Measurements from ENCODE around the gene SLC6A18.

DNA sequence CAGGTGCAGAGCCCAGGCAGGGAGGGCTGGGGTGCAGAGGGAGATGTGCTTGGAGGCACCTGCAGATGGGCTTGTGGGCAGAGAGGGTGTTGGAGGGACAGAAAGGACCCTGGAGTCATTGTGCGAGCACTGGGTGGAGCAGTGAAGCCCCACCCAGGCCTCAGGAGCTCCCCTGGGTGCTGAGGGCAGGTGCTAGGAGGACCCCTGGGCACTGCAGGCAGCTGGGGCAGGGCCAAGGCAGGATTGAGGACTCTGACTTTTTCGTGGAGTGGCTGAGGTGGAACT, 10.3 kb upstream of the SLC6A18 start:
- TF ChIP-seq, protein P1, sequence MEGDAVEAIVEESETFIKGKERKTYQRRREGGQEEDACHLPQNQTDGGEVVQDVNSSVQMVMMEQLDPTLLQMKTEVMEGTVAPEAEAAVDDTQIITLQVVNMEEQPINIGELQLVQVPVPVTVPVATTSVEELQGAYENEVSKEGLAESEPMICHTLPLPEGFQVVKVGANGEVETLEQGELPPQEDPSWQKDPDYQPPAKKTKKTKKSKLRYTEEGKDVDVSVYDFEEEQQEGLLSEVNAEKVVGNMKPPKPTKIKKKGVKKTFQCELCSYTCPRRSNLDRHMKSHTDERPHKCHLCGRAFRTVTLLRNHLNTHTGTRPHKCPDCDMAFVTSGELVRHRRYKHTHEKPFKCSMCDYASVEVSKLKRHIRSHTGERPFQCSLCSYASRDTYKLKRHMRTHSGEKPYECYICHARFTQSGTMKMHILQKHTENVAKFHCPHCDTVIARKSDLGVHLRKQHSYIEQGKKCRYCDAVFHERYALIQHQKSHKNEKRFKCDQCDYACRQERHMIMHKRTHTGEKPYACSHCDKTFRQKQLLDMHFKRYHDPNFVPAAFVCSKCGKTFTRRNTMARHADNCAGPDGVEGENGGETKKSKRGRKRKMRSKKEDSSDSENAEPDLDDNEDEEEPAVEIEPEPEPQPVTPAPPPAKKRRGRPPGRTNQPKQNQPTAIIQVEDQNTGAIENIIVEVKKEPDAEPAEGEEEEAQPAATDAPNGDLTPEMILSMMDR (conservative IDR thresholded peaks at IDR 0.05 in 1 of 2, IDR thresholded peaks at IDR 0.05 in 1 of 2; ENCODE audit: low read depth in 1 of 2, low read length in 2 of 2): no peak
- no peak for TF ChIP-seq EZH2 (IDR thresholded peaks at IDR 0.05; ENCODE audit: low read length, missing control alignments)

Data from fibroblast of lung (primary cell).